Measurements from ENCODE around the gene LANCL1.

DNA sequence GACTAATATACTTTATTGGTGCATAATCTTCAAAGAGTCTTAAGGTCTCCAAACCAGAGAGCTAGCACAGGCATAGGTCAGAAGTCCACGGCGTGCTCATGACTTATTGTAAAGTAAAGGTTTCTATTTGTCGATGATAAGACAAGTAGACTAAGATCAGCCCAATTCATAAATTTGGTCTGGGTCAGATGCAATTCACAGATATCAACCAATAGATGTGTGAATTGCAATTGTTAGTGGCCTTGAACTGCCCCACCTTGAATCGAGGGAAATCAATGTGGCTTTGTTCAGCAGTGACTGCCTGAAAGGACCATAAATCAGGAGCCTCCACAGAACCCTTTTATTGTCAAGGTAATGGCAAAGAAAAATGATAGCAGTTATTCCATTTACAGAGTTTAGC is 40.7 kb upstream of the LANCL1 start:
- TF ChIP-seq POLR2A (IDR thresholded peaks at IDR 0.05), result no peak
- TF ChIP-seq, protein P1, sequence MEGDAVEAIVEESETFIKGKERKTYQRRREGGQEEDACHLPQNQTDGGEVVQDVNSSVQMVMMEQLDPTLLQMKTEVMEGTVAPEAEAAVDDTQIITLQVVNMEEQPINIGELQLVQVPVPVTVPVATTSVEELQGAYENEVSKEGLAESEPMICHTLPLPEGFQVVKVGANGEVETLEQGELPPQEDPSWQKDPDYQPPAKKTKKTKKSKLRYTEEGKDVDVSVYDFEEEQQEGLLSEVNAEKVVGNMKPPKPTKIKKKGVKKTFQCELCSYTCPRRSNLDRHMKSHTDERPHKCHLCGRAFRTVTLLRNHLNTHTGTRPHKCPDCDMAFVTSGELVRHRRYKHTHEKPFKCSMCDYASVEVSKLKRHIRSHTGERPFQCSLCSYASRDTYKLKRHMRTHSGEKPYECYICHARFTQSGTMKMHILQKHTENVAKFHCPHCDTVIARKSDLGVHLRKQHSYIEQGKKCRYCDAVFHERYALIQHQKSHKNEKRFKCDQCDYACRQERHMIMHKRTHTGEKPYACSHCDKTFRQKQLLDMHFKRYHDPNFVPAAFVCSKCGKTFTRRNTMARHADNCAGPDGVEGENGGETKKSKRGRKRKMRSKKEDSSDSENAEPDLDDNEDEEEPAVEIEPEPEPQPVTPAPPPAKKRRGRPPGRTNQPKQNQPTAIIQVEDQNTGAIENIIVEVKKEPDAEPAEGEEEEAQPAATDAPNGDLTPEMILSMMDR (IDR thresholded peaks at IDR 0.05), result no peak
